ENCODE results near the gene GOLGA8R. TPM values are rescaled to one million over a fixed set of nuclear protein-coding genes. Genes with fewer than 3 reads are reported as not detected.

Gene GOLGA8R
- polyA plus RNA-seq, 4 donors: 3.6 to 14.4 (median 9.5) TPM

Other genes starting within 250 kb of the GOLGA8R start
- 1 to 10 TPM in 3 of 4 donors, under 1 TPM in 1; 0.56 to 6.3 (median 3.4) TPM for gene CHRFAM7A, start 20.7 kb downstream of the GOLGA8R start, polyA plus RNA-seq (ENCODE audit: insufficient read length in 4 of 4)
- 1 to 10 TPM in 2 of 4 donors, under 1 TPM in 2; 0.31 to 3.3 (median 1.7) TPM for gene GOLGA8Q, start 137.8 kb upstream of the GOLGA8R start, polyA plus RNA-seq (ENCODE audit: insufficient read length in 4 of 4)
- gene GOLGA8H, start 189.8 kb upstream of the GOLGA8R start, polyA plus RNA-seq (ENCODE audit: insufficient read length in 4 of 4): 1 to 10 TPM in 2 of 4 donors, under 1 TPM in 2; 0.62 to 1.9 (median 1.2) TPM

All from left renal cortex interstitium (tissue), 4 donors.